GM21447 (cell line): Measurements from ENCODE around the gene CDC42BPG.

Experiments
- ATAC-seq: cut with Tn5 transposase; IDR thresholded peaks from one replicate; pipeline ENCODE4 v1.9.1; 2021; ENCODE audit not compliant: unreplicated experiment

Gene CDC42BPG

DNA sequence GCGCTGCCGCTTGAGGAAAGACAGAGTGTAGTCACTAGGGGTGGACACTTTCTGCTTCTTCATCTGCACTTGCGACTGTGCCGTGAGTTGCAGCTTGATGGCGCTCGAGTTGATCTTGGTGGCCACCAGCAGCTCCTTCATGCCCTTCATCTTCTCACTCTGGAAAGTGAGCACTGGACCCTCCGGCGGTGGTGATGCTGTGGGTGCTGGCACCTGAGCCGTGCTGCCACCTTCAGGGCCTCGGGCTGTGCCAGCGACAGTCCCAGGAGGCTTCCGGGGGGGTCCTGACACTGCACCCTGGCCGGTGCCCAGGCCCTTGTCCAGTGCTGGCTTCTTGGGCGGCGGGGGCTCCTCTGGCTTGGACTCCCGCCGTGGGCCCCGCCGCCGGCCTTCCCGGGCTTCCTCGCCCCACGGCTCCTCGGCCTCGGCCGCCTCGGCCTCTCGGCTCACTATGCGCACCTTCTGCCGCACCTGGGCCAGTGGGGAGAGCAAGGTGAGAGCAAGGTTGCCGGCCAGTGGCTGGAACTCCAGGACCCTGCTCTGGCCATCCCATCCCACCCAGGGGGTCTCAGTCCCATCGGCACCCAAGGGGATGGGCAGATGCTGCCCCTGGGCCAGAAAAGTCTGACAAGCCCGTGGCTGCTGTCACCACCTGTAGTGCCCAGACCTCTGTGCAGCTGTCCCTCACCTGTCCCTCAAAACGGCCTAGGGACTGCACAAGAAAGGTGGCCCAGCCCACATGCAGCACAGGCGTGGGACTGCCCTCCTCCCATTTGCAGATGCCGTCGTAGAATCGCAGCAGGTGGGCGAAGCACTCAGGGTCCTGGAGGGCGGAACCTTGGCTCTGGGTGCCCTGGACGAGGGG, 39.9 kb downstream of the CDC42BPG start:
- no peak for ATAC-seq

DNA sequence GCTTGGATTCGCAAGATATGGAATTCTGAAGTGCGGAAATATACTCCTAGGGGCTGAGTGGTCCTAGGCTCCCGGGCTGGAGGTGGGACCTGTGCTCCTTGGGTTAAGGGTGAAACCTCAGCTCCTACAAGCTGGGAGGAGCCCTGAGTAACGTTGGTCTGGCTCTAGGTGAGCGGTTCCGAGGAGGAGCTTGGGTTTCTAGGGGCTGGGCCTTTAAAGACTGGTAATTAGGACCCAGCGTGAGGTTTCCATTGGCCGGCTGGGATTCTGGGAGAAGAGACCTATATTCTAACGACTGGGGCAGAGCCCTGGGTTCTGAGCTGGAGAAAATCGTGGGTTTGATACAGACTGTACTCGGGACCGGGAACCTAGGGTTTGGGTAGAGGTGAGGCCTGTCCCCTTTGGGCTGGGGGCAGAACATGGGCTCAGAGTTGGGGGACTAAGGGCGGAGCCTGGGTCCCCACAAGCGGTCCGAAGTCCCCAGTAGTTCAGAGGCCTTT, 40.6 kb downstream of the CDC42BPG start:
- no peak for ATAC-seq

DNA sequence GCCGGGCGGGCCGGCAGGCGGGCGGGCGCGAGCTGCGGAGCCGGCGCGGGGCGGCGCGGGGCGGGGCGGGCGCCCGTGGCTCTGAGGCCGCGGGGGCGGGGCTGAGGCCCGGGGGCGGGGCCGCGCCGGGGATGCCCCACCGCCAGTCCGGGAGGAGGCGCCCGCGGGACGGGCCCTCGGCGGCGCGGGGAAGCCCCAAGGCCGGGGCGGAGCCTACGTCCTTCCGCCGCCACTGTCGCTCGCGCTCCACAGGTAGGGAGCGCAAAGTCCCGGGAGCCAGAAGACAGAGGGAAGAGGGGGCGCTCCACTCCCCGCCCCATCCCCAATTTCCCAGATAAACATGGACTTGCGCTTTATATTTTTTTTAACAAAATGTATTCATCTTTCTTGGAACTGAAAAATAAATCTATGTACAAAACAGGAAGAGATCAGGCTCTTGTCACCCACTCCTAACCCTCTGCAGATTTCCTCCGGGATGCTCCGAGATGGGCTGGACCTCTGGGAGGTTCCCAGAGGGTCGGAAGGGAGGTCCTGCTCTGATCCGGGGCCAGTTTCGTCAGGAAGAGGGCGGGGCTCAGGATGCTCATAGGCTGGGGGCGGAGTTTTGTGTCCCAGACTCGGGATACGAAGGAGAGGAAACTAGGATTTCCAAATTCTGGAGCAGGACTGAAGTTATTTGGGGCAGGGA, 41.2 kb downstream of the CDC42BPG start, which contains the start of gene MAP4K2:
TSS of gene MAP4K2 (minus strand) at position 57 of the 688 bp plus-strand sequence. CDS start 65 bp downstream, outside the sequence.
- no peak for ATAC-seq

DNA sequence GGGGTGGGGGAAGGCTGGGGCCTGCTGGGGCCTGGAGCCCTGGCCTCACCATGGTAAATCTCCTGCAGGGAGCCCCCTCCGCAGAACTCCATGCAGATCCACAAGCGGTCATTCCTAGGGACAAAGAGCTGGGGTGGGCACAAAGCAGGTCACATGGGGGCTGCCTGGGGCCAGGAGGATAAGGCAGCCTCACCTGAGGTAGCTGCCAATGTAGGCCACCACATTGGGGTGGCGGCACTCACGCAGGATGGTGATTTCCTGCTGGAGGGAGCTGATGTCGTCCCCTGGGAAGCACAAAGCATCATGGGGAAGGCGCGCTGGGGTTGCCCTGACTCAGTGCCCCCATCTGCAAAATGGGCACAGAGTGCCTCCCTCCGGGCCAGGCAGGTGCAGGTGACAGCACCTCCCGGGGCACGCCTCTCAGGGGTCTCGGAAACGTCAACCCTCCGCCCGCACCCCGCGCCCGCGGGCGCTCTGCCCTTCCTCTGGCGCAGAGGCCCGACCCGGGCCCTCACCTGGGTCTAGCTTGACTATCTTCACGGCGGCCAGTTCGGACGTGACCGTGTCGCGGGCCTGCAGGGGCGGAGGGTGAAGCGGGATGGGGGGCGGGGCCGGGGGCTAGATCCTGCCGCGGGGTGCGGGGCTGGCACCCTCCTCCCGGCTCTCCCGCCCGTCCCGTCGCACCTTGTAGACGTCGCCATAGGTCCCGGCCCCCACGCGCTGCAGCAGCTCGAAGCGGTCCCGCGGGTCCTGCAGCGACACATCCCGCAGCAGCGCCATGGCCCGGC, 41.9 kb downstream of the CDC42BPG start:
- no peak for ATAC-seq

DNA sequence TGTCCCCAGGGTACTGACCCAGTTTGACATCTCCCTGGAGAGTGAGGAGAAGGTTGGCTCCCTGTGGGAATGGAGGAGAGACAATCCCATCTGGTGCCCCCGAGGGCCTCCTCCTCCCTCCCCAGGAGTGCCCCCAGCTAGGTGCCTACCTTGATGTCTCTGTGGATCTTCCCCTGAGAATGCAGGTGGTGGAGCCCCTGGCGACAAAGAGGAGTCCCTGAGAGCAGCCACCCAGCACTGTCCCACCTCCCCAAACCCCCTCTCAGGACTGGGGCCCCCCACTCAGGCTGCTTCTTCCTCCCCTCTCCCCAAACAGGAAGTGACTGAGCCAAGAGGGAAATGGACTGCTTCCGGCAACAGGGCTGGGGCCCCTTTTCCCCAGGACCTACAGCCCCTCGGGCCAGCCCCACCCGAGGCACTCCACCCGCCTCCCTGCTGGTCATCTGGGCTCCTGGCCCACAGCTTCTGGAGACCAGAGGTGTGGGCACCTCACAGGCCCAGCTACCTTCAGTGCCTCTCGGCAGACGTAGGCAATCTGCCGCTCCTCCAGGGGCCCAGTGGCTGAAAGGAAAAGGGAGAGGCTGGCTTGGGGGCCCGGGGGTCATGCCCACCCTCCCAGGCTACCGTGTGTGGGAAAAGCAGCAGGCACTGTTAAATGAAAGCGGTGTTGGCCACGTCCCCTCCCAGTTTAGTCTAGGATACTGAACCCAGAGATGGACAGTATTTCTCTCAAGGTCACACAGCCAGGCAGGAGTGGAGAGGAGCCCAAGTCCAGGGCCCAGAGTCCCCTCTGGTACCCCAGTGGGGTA, 42.7 kb downstream of the CDC42BPG start:
- no peak for ATAC-seq

DNA sequence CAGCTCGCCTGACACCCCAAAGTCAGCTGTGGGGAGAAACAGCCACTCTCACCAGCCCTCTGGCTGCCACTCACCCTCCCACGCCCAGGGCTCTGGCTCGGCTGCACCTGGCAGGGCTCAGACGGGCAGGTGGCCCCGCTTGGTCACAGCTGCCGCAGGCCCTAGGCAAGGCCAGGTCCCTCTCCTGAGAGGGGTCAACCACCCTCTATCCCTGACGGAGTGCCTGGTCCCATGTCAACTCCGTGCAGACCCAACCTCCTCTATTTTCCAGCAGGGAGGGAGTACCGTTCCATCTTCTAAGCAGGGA, 43.3 kb downstream of the CDC42BPG start:
- no peak for ATAC-seq

DNA sequence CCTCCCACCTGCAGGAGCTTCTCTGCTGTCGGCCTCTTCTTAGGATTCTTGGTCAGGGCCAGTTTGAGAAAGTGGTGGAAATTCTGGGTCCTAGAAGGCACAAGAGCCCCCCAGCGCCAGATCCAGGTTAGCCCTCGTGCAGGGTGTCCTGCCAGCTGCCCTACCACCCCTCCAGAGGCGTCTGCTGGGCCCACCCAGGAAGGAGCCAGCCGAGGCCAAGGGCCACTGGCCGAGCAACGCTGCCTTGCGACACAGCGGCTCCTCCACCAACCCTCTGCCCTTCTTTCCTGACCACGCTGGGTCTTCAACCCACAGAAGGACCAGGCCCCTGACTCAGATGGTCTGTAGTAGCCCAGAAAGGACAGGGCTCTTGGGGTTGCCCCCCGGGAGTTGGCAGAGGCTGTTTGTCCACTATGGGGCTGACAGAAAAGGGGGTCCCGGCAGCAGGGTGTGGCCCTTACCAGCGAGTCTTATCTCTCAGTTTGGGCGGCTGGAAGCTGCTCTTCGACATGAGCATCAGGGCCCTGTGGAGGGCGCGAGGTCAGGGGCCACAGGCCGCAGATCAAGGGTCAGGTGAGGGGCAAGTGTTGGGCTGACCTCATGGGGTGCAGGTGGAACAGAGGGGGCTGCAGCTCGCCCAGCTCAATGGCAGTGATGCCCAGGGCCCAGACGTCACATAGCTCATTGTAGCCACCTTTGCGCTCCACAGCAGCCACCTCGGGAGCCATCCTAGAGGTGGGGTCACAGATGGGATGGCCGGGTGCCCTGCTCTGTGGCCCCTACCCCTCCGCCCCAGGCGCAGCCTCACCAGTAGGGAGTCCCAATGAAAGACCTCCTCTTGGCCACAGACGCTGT, 43.9 kb downstream of the CDC42BPG start:
- no peak for ATAC-seq

DNA sequence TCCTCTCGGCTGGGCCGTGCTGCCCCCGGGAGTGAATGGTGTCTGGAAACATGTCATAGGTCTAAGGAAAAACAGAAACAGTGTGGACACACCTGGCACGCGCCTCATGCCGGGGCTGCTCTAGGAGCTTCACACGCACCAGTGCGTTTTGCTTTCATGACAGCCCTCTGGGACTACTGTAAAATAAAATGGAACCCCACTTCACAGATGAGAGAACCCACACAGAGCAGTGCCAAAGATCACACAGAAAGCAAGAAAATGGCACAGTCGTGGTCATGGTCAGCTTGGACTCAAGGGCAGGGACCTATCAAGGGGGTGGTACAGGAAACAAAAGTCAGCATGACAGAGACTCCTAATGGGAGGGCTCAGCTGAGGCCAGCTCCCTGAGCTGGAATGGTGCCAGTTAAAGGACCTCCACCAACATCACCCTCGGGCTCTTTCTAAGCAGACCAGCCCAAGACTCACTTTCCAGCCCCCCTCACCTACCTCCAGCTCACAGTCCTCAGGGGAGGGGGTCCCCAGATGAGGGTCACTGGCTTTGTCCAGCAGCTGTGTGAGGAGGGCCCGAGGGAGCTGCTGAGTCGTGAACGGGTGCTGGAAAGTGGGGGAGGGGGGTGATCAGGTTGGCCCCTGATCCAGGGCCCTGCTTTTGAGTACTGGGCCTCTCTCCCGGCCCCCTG, 44.7 kb downstream of the CDC42BPG start:
- no peak for ATAC-seq

DNA sequence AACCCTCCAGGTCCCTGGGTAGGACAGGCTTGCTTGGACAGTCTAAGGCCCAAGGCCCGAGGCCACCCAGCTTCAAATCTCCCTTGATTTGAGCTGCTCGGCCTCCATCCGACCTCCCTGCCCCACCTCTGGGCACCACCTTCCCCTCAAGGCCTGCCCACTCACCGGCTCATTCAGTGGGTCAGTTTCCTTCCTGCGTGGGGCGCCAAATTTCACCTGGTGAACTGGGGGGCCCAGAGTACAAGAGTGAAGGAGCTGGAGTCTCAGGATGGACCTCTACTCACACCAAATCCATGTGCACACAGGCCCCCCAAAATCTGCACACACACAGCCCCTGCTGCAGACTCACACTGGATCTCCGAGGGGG, 45.2 kb downstream of the CDC42BPG start:
- no peak for ATAC-seq

DNA sequence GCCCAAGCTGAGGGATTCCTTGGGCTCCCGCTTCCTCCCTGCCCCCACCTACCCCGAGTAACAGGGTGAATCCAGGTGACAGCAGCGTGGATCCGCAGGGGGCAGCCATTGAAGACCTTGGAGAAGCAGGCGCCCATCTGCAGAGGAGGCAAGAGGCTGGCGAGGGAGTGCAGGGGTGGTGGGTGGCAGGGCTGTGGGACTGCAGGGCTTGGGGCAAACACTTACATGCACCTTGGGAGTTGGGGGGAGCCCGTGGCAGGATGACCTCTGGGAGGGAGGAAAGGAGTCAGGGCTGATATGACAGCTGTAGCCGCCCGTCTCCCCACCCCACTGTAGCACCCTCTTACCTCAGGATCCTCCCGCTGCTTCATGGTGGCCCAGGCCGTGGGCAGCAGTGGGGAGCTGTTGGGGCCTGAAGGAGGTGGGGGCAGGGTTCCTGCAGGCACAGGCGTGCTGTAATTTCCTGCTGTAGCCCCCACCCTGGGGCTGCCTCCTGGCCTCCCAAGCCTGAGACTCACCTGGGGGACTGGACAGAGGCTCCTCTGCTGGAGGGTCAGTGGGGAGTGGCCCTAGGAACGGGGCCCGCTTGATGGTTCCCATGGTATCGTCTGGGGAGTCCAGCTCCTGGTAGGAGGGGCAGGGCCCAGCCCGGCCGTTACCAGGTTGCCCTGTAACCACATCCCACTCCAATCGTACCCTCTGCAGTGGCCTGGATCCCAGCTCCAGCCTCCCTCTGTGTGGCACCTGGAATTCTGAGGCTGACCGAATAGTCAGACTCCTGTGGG, 47.5 kb downstream of the CDC42BPG start:
- no peak for ATAC-seq

DNA sequence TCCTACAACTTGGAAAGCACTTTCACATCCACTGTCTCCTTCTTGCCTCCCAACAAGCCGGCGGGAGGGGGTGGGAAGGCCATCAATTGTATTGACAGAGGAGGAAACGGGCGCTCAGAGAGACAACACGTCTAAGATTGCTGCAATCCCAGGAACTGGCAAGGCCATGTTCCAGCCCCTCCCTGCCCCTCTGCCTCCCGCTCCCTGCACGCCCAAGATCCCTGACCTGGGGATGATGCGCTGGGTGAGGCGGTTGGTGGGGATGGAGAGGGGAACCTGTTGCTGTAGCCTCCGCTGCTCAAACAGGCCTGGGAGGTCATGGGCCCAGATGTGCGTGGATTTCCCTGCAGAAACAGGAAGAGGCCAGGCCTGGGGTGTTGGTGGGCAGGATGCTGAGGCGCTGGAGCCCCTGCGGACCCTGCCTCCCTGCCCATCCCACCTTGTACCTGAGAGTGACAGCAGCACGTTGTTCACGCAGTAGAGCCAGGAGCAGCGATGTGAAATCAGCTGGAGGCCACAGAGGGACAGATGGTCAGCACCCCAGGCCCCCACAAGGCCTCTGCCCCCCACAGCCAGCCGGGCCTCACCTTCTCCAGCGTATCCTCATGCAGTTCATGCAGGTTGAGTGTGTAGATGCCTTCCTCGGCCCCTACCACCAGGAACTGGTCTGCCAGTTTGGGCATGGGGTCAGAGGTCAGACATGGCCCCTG, 48.3 kb downstream of the CDC42BPG start:
- ATAC-seq = no peak

DNA sequence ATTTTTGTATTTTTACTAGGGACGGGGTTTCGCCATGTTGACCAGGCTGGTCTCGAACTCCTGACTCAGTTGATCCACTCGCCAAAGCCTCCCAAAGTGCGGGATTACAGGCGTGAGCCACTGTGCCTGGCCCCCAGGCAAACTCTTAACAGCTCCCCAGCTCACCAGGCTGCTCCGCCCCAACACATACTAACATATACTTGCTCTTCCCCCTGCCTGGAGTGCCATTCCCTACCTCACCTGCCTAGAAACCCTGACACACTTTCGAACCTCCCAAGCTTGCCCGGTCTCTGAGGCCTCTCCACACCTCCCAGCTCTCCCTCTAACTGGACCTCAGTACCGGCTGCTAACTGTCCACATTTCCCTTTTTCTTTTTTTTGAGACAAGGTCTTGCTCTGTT, 49.9 kb downstream of the CDC42BPG start:
- no peak for ATAC-seq

DNA sequence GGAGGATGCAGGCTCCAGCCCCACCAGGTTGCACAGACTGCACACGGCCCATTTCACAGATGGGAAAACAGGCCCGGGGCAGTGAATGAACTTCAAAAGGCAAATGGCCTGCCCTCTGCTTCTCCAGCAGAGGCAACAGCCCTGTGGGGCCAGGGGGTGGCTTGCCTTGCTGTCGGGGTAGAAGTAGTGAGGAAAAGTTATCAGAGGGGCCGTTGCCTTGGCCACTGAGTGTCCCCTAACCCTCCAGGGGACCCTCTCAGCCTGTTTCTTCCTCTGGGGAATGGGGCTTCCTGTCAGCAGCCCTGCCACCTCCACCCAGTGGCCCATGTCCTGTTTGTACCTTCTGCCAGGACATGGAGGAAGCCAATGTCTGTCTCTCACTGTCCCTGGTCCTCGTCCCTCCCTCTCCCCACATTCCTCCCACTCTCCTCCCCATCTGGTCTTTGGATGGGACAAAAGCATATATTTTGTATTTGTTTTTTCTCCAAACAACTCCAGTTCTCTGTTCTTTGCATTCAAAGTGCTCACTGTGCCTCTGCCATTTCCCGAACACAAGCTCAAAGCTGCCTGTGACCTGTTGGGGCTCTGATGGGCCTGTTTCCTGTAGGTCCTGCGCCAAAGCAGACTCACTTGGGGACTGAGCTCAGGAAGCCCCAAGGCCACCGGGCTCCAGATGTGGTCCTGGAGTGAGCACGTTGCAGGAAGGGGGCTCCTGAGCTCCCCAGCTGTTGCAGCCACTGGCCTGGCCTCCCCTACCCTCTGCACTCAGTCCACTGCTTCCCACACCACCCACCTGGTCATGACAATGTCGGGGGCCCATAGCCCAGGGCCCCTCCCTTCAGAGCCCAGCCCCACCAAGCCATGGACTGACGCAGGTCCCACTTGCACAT, 50.9 kb downstream of the CDC42BPG start:
- ATAC-seq = no peak

DNA sequence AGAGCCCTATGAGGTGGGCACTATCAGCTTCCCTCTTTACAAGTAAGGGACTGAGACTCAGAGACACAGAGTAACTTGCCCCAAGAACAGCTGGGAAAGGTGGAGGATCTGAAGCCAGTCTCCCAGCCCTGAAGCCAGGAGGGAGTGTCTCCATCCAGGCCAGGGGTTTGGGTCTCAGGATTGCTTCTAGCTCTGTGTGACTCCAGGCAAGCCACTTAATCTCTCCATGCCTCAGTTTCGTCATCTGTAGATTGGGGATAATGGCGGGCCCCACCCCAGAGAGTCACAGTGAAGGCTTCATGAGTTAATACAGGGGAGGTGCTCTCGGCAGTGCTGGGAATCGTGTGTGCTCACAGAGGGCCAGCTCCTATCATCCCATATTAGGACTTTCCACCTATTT, 52.0 kb downstream of the CDC42BPG start:
- ATAC-seq = no peak

DNA sequence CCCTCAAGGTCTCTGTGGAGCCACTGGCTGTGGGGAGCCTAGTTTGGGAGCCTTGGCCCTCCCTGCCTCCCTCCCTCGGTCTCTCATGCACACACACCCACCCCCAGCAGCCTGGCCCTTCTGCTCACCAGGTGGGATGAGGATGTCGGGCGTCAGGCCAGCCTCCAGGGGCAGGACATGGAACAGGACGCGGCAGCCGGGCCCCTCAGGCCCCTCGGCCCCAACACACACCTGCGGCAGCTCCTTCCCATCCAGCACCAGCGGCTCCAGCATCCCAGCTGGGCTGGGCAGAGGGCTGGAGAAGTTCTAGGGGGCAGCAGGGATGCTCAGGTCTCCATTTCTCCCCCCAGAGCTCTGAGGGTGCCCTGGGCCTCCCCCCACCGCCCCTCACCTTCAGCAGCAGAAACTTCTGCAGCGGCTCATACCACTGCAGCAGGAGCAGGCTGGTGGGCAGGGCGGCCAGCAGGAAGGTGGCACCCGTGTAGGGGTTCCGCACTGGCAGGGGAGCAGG, 52.6 kb downstream of the CDC42BPG start:
- ATAC-seq = no peak

DNA sequence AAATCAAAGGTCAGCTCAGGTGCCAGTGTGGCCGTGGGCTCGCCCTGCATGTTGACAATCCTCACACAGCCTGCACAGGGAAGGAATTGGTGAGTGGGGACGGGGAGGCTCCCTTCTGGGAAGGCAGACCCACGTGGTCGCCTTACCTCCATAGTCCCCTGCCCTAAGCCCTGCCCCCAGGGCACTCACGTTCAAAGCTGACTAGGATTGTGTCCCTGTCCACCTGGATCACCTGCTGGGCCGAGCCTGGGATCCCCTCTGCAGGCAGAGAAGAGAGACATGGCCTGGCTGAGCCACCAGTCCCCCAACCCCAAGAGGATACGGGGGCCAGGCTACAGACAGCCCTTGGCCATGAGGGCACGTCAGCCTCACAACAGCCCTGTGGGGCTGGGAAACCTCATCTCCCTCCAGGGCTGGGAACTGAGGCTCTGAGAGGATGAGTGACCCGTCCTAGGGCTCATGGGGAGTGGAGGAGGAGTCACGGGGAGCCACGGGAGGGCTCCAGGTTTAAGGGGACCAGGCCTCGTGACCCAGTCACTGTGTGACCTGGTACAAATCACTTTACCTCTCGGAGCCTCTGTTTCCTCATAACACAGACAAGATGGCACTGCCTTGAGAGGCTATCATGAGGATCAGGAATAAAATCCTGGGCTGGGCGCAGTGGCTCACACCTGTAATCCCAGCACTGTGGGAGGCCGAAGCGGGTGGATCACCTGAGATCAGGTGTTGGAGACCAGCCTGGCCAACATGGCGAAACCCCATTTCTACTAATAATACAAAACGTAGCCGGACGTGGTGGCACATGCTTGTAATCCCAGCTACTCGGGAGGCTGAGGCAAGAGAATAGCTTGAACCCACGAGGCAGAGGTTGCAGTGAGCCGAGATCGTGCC, 54.0 kb downstream of the CDC42BPG start:
- no peak for ATAC-seq
